Astrocyte (in vitro differentiated cells and primary cell): Measurements from ENCODE around the gene ABHD5. TPM values are rescaled to one million over a fixed set of nuclear protein-coding genes. Genes with fewer than 3 reads are reported as not detected.

Experiments
- DNase-seq: peaks from one replicate; pipeline ENCODE4 v3.0.0-alpha.2; 2010; ENCODE audit warnings: low read depth
- FAIRE-seq: peaks from 2 replicates; lab custom pipeline; 2011; peaks lifted over from hg19 to GRCh38; lab: Jason Lieb, UNC
- H2AFZ ChIP-seq: 2 replicates; pipeline ENCODE4 v1.6.0; 2012; ENCODE audit warnings: low read depth, low read length, inconsistent platforms
- H3K27ac ChIP-seq: 2 replicates; pipeline ENCODE4 v1.5.1; 2011; ENCODE audit warnings: low read depth, low read length, inconsistent platforms
- H3K27me3 ChIP-seq: 2 replicates; pipeline ENCODE4 v1.6.0; 2011; ENCODE audit warnings: low read length, inconsistent platforms; ENCODE audit not compliant: insufficient read depth
- H3K36me3 ChIP-seq: 2 replicates; pipeline ENCODE4 v1.5.1; 2011; ENCODE audit warnings: low read length, inconsistent platforms; ENCODE audit not compliant: insufficient read depth
- H3K4me1 ChIP-seq: 2 replicates; pipeline ENCODE4 v1.5.1; 2011; ENCODE audit warnings: low read length, inconsistent platforms; ENCODE audit not compliant: insufficient read depth
- H3K4me2 ChIP-seq: 2 replicates; pipeline ENCODE4 v1.6.0; 2012; ENCODE audit warnings: low read length, inconsistent platforms
- H3K4me3 ChIP-seq: 2 replicates; pipeline ENCODE4 v1.5.1; 2011; ENCODE audit warnings: low read depth, mild to moderate bottlenecking, low read length, inconsistent platforms; ENCODE audit not compliant: insufficient read depth
- H3K79me2 ChIP-seq: 2 replicates; pipeline ENCODE4 v1.6.0; 2012; ENCODE audit warnings: mild to moderate bottlenecking, low read length, inconsistent platforms; ENCODE audit not compliant: insufficient read depth
- H3K9ac ChIP-seq: 2 replicates; pipeline ENCODE4 v1.6.0; 2012; ENCODE audit warnings: mild to moderate bottlenecking, low read length, inconsistent platforms
- H3K9me3 ChIP-seq: 2 replicates; pipeline ENCODE4 v1.5.1; 2012; ENCODE audit warnings: low read depth, mild to moderate bottlenecking, low read length, inconsistent platforms; ENCODE audit not compliant: insufficient read depth
- H4K20me1 ChIP-seq: 2 replicates; pipeline ENCODE4 v1.6.0; 2012; ENCODE audit warnings: low read length, inconsistent platforms; ENCODE audit not compliant: insufficient read depth
- H3K27ac Mint-ChIP-seq: one replicate; pipeline ENCODE4 v1.8.0; 2021; ENCODE audit warnings: mild to moderate bottlenecking, mixed read lengths; ENCODE audit not compliant: unreplicated experiment
- H3K27me3 Mint-ChIP-seq: one replicate; pipeline ENCODE4 v1.8.0; 2021; ENCODE audit warnings: low read depth, mixed read lengths; ENCODE audit not compliant: unreplicated experiment
- H3K36me3 Mint-ChIP-seq: one replicate; pipeline ENCODE4 v1.8.0; 2021; ENCODE audit warnings: low read depth, mixed read lengths; ENCODE audit not compliant: unreplicated experiment
- H3K4me1 Mint-ChIP-seq: one replicate; pipeline ENCODE4 v1.8.0; 2021; ENCODE audit warnings: low read depth, mixed read lengths; ENCODE audit not compliant: unreplicated experiment
- H3K4me3 Mint-ChIP-seq: one replicate; pipeline ENCODE4 v1.8.0; 2021; ENCODE audit warnings: mild to moderate bottlenecking, moderate library complexity, mixed read lengths; ENCODE audit not compliant: unreplicated experiment
- H3K9me3 Mint-ChIP-seq: one replicate; pipeline ENCODE4 v1.8.0; 2021; ENCODE audit warnings: mild to moderate bottlenecking, mixed read lengths; ENCODE audit not compliant: unreplicated experiment
- EZH2 ChIP-seq: IDR thresholded peaks from 2 replicates; pipeline ENCODE4 v1.6.1; 2012; ENCODE audit warnings: mild to moderate bottlenecking, low read length, inconsistent platforms; ENCODE audit not compliant: insufficient read depth
- total RNA-seq: library from RNA; stranded (reverse); gene quantifications from 2 replicates; pipeline ENCODE4 v1.2.1, GENCODE V29; 2021
- TF ChIP-seq, protein P1 (sequence below): IDR thresholded peaks from 2 replicates; pipeline ENCODE4 v1.5.1; 2011; ENCODE audit warnings: low read depth, mild to moderate bottlenecking, inconsistent platforms, low read length, moderate library complexity; ENCODE audit not compliant: insufficient read depth

ABHD5 gene
- total RNA-seq, 1 donor from 2014 or later, result 18.3 TPM

GRCh38 chr3:43691120-43691995 lies 620 bp downstream of the ABHD5 start:
- peak overlapping the region; percentile 90 for H3K4me3 Mint-ChIP-seq
- peak overlapping the region; percentile 63 for H3K27ac ChIP-seq
- DNase-seq (peak; percentile 25), FAIRE-seq (no peak)
- TF ChIP-seq, protein P1, sequence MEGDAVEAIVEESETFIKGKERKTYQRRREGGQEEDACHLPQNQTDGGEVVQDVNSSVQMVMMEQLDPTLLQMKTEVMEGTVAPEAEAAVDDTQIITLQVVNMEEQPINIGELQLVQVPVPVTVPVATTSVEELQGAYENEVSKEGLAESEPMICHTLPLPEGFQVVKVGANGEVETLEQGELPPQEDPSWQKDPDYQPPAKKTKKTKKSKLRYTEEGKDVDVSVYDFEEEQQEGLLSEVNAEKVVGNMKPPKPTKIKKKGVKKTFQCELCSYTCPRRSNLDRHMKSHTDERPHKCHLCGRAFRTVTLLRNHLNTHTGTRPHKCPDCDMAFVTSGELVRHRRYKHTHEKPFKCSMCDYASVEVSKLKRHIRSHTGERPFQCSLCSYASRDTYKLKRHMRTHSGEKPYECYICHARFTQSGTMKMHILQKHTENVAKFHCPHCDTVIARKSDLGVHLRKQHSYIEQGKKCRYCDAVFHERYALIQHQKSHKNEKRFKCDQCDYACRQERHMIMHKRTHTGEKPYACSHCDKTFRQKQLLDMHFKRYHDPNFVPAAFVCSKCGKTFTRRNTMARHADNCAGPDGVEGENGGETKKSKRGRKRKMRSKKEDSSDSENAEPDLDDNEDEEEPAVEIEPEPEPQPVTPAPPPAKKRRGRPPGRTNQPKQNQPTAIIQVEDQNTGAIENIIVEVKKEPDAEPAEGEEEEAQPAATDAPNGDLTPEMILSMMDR, result no peak
- H3K4me3 ChIP-seq, result peak overlapping the region; percentile 75
- H4K20me1 ChIP-seq, result peaks cover 14% of the 10 kb centered on the region
- peaks cover 14% of the 10 kb centered on the region for H3K4me1 Mint-ChIP-seq
- H2AFZ ChIP-seq, result peak overlapping the region; percentile 100
- H3K4me2 ChIP-seq, result peak overlapping the region; percentile 99
- peak overlapping the region; percentile 87 for H3K9ac ChIP-seq
- H3K27ac Mint-ChIP-seq, result peak overlapping the region; percentile 42
- no peaks in the 10 kb centered on the region for H3K27me3 ChIP-seq
- H3K79me2 ChIP-seq, result peaks cover 35% of the 10 kb centered on the region
- H3K9me3 ChIP-seq, result no peaks in the 10 kb centered on the region
- H3K36me3 Mint-ChIP-seq, result no peaks in the 10 kb centered on the region
- H3K9me3 Mint-ChIP-seq, result no peaks in the 10 kb centered on the region
- H3K4me1 ChIP-seq, result peaks cover 12% of the 10 kb centered on the region
- H3K36me3 ChIP-seq, result no peaks in the 10 kb centered on the region
- H3K27me3 Mint-ChIP-seq, result no peaks in the 10 kb centered on the region

DNA sequence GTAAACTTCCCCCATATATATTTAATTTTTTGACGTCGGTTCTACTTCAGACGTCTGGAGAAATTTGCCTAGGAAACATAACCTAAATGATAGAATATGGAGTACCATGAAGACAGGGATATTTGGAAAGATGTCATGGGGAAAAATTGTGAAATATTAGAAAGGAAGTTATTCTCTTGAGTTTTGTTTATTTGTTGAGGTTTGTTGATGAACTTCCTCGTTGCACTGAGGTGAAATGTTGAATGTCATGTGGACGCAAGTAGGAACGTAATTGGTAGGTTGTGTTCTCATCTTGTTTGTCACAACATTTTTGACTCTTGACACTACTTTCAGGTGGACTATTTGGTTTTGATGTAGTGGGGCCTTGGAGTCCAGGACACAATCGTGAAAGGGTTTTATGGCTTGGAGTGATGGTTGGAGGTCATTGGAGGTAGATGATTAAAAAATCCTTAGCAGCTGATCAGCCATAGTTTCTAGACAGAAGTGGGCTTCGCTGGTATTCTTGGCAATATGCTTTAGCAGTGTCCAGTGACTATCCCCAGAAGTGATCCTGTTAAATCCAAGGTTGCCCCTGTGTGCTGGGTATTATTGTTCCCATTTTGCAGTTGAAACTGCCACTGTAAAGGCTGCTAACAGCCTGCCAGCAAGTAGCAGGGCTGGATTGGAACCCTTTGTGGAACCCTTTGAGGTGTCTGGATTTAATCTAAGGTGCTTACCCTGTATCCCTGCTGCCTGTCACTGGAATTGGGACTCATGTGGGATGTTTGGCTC lies 1.5 kb downstream of the ABHD5 start:
- H3K79me2 ChIP-seq, result peaks cover 42% of the 10 kb centered on the region
- peaks cover 15% of the 10 kb centered on the region for H4K20me1 ChIP-seq
- H3K4me3 ChIP-seq, result peak overlapping the region; percentile 75
- Mint-ChIP-seq H3K4me3 (peak overlapping the region; percentile 90), H3K9me3 (no peaks in the 10 kb centered on the region), H3K27ac (no peak overlapping the region), H3K36me3 (no peaks in the 10 kb centered on the region), H3K27me3 (no peaks in the 10 kb centered on the region), H3K4me1 (peaks cover 14% of the 10 kb centered on the region)
- FAIRE-seq (no peak), DNase-seq (no peak)
- no peak overlapping the region for H3K27ac ChIP-seq
- H3K9ac ChIP-seq, result no peak overlapping the region
- no peaks in the 10 kb centered on the region for H3K36me3 ChIP-seq
- H3K27me3 ChIP-seq, result no peaks in the 10 kb centered on the region
- H3K9me3 ChIP-seq, result no peaks in the 10 kb centered on the region
- H3K4me1 ChIP-seq, result peaks cover 12% of the 10 kb centered on the region
- H3K4me2 ChIP-seq, result peak overlapping the region; percentile 99
- TF ChIP-seq, protein P1, result no peak
- no peak for TF ChIP-seq EZH2
- H2AFZ ChIP-seq, result no peak overlapping the region
